Stimulated activated CD4-positive, alpha-beta T cell treated with anti-CD3 and anti-CD28 coated beads, Interleukin-2, amount 100 ng/mL, for 24 hours (primary cell): ENCODE measurements around the gene GNB2.
"Not testable (repeated sequence)": the region's sequence is repeated elsewhere in the genome, so short reads cannot be mapped to it uniquely, and the experiment has no call there.

Source experiments
- DNase-seq, 2 donors: peaks; one replicate each; pipeline ENCODE4 v3.0.0-alpha.2; 2020

Gene GNB2

GRCh38 chr7:100665168-100665726 is 8.3 kb upstream of the GNB2 start:
- no peak for DNase-seq

- no peak for DNase-seq
These were observed 6.0 kb upstream of the GNB2 start for GRCh38 chr7:100667331-100668068.

DNA sequence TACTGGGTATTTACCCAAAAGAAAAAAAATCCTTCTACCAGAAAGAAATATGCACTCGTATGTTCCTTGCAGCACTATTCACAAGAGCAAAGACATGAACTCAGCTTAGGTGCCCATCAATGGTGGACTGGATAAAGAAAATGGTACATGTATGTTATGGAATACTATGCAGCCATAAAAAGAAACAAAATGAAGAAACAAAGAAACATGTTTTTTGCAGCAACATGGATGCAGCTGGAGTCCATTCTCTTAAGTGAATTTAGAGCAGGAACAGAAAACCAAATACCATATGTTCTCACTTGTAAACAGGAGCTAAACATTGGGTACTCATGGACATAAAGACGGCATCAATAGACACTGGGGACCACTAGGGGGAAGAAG is 5.5 kb upstream of the GNB2 start:
- DNase-seq = no peak

DNA sequence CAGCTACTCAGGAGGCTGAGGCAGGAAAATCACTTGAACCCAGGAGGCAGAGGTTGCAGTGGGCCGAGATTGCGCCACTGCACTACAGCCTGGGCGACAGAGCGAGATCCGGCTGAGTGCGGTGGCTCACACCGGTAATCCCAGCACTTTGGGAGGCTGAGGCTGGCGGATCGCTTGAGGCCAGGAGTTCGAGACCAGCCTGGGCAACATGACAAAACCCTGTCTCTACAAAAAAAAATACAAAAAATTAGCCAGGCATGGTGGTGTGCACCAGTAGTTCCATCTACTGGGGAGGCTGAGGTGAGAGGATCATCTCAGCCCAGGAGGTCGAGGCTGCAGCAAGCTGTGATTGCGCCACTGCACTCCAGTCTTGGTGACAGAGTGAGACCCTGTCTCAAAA is 4.4 kb upstream of the GNB2 start:
- not testable (repeated sequence) for DNase-seq

DNA sequence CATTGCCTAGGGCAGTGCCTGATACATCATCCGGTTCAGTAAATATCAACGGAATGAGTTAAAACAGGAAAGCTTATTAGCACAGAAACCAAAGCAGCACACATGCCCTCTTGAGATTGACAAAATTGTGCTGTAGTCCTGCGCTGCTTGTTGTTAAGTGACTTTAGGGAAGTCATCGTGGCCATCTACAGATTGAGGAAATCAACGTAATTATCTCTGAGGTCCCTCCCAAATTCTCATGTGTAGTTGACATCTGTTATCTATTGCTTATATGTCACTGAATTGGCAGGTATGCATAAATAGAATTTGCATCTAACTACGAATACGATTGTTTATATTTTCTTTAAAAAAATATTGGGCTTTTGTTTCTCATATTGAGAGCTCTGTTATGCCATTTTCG is 3.5 kb upstream of the GNB2 start:
- DNase-seq = no peak

GRCh38 chr7:100671353-100672327 is 1.9 kb upstream of the GNB2 start:
- DNase-seq = no peak

DNA sequence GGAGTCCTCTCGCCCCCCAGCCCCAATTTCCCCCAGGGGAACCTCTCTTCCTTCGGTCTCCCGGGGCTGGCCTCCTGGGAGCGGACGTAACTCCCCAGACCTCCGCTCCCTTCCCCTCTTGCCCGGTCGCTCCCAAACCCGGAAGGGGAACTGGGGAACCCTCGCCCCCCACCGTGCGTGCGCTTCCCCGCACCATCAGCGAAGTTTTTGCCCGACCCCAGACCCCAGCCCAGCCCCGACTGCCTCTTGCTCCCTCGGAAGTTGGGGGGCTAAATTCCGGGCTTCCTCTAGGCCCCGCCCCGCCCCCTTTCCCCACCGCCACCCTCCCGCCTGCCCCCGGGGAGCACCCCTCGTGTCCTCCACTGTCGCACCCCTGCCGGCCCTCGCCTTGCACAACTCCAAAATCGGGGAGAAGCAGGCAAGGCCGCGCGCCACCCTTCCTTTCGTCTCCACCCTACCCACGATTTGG is 436 bp downstream of the GNB2 start:
- peak; percentile 55 to 57 for DNase-seq

DNA sequence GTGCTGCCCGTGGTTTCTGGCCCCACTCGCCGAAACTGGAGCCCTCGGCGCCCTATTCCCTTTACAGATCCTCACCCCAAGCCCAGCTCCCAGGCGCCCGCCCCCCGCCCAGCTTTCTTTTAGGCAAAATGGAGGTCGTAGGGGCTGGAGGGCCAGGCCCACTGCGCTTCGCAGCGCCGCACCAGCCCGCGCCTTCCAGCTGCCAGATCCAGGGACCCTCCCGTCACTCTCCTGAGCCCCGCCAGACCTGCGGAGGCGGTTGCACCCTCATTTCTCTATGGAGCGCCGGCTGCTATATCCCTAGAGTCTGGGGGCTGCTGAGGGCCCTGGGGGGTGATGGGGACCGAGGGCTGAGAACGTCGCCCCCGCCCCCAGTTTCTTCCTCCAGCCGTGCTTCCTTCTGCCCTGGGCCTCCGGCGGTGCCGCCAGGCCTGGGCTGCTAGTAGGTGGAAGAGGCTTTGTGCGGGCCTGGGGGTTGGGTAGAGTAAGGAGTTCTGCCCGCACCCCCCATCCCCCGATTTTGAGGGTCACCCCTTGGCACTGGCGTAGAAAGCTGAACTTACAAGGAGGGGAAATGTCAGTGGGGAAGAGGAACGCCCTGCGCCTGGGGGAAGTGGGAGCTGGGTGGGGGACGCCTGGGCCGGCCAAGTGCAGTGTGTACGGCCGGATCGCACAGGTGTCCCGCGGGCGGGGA is 1.0 kb downstream of the GNB2 start:
- peak in 1 of 2 donors; percentile 40 for DNase-seq

- DNase-seq = peak; percentile 42 to 51
These were observed 1.5 kb downstream of the GNB2 start for GRCh38 chr7:100675105-100675451.

- peak; percentile 77 to 82 for DNase-seq
These were observed 2.2 kb downstream of the GNB2 start for GRCh38 chr7:100675581-100676350.

DNA sequence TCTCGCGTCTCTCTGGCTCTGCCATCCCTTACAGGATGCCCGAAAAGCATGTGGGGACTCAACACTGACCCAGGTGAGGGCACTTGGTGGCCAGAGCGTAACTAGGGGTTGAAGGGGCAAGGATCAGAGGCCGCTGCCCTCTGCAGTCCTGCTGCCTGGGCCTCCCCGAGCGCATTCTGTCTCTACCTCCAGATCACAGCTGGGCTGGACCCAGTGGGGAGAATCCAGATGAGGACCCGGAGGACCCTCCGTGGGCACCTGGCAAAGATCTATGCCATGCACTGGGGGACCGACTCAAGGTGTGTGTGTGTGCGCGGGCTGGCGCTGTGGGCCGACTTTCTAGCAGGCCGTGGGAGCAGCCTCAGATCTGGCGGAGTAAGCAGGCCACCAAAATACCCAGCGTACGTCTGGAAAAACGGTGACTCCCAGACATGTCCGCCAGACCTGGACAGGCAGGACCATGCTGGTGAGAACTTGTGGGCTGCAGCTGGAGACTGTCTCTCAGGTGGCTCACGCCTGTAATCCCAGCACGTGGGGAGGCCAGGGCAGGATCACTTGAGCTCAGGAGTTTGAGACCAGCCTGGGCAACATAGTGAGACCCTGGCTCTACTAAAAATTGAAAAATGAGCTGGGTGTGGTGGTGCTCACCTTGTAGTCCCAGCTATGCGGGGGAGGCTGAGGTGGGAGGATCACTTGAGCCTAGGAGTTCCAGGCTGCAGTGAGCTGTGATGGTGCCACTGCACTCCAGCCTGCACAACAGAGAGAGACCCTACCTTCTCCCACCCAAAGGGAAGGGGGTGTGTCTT is 3.2 kb downstream of the GNB2 start:
- no peak for DNase-seq

GRCh38 chr7:100677308-100678267 is 4.0 kb downstream of the GNB2 start:
- peak in 1 of 2 donors; percentile 5 for DNase-seq

DNA sequence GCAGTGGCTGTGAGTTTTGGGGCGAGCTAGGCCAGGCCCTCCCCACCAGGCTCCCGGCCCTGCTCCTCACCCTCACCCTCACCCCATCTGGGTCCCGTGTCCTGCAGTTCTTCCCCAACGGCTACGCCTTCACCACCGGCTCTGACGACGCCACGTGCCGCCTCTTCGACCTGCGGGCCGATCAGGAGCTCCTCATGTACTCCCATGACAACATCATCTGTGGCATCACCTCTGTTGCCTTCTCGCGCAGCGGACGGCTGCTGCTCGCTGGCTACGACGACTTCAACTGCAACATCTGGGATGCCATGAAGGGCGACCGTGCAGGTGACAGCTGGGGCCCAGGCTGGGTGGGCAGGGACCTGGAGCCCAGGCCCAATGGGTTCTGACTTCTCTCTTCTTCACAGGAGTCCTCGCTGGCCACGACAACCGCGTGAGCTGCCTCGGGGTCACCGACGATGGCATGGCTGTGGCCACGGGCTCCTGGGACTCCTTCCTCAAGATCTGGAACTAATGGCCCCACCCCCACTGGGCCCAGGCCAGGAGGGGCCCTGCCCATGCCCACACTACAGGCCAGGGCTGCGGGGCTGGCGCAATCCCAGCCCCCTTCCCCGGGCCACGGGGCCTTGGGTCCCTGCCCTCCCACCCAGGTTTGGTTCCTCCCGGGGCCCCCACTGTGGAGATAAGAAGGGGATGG is 4.9 kb downstream of the GNB2 start:
- DNase-seq = peak in 1 of 2 donors; percentile 18

GRCh38 chr7:100679129-100679926 is 5.8 kb downstream of the GNB2 start:
- DNase-seq = peak in 1 of 2 donors; percentile 7

DNA sequence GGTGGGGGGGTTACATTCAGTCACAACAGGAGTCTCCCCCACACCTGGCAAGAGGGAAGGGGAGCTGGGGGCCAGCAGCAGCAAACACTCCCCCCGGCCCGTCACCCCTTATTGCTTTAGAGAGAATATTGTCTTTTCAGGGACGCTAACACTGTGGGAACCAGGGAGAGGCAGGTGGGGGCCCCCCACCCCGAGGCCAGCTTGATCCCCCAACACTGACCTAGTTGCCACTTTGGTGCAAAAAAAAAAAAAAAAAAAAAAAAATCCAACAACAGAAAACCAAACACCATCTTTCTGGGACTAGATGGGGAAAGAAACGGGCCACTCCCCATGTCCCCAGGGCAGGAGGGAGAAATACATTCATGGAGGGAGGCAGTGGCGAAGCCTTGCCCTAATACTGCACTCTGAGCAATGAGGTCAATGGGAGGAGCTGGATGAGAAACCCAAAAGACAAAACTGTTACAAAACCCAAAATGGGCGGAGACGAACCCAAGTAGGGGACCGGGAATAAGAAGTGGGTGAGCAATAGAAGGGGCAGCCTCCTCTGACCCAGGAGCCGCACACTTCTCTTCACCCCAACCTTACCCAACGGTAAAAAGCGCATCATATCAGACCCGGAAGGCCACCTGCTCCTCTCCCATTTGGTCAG is 6.5 kb downstream of the GNB2 start:
- peak in 1 of 2 donors; percentile 4 for DNase-seq

DNA sequence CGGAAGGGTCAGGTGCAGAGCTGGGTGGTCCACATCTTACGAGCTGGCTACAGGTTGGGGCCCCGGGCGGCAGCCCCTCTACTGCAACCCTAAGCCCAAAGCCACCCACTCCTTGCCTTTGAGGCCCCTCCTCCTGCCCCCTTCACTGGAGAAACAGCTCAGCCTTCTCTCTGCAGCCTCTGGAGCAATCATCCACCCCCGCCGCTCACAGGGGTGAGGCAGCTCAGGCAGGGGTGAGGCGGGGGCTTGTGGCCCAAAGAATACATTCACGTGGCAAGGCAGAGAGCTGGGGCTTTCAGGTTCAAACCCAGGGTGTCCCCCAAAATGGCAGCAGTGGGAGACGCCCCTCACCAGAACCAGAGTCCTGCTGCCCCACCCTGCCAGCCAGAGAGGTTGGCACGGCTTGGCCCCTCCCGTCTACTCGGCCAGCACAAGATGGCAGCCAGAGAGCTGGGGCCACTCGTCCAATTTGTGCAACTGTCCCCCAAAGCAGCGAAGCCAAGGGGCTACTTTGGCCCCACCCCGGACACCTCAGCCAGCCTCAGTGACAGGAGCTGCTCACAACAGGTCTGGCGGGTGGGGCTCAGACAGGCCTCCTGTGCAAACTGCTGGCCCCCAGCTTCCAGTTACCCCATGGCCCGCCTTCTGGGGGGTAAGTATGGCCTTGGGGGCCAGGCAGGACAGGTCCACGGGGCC is 7.2 kb downstream of the GNB2 start:
- peak in 1 of 2 donors; percentile 18 for DNase-seq
